Stimulated activated CD8-positive, alpha-beta memory T cell treated with anti-CD3 and anti-CD28 coated beads, Interleukin-2, amount 100 ng/mL, for 48 hours (primary cell): ENCODE data around the gene ARTN.

Source experiments
- DNase-seq, 2 donors: peaks; one replicate each; pipeline ENCODE4 v3.0.0-alpha.2; 2020; ENCODE audit warnings: low read depth in 2 of 2

The ARTN gene

DNA sequence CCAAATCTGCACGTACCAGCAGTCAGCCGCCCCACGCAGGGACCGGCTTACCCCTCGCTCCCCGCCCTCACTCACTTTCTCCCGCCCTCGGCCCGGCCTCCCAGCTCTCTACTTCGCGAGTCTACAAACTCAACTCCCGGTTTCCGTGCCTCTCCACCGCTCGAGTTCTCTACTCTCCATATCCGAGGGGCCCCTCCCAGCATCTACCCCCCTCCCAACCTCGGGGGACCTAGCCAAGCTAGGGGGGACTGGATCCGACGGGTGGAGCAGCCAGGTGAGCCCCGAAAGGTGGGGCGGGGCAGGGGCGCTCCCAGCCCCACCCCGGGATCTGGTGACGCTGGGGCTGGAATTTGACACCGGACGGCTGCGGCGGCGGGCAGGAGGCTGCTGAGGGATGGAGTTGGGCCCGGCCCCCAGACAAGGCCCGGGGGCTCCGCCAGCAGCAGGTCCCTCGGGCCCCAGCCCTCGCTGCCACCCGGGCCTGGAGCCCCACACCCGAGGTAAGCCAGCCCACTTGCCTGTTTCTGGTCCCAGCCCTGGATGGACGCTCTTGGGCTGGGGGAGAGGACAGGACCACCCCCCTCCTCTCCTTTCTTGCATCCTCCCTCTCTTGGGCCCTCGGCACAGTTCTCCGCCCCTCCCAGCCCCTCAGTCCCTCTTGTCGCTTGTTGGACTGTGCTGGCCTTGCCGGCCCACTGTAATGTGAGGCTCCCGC, at the start of gene ARTN:
Gene ARTN (plus strand): TSS at position 416 of the 715 bp plus-strand sequence. CDS start 1,856 bp downstream, outside the sequence.
- DNase-seq: no peak

- no peak for DNase-seq
These were observed 48.3 kb upstream of the ARTN start for GRCh38 chr1:43885279-43885801.

- no peak for DNase-seq
These were observed 45.9 kb upstream of the ARTN start for GRCh38 chr1:43887748-43888147.

GRCh38 chr1:43890815-43891214, 42.8 kb upstream of the ARTN start:
- DNase-seq: no peak

GRCh38 chr1:43893006-43893405, 40.6 kb upstream of the ARTN start:
- DNase-seq: no peak

GRCh38 chr1:43898981-43899380, 34.6 kb upstream of the ARTN start:
- no peak for DNase-seq

DNA sequence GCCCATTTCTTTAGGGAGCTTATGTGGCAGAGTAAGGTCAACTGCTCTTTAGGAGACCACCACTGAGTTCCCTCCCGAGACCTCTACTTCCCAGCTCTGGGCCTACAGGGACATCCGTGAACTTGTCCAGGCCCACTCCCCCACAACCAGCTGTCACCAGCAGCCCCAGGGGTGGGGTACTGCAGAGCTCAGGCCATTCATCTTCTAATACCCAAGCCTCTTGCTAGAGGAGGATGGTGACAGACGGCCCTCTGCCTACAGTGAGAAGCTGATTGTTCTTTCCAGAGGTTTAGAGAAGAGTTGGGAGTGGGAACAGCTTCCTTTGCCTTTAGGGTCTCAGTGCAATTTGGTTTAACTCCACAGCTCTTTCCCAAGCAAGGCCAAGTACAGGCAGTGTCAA, 33.2 kb upstream of the ARTN start:
- DNase-seq: no peak

DNA sequence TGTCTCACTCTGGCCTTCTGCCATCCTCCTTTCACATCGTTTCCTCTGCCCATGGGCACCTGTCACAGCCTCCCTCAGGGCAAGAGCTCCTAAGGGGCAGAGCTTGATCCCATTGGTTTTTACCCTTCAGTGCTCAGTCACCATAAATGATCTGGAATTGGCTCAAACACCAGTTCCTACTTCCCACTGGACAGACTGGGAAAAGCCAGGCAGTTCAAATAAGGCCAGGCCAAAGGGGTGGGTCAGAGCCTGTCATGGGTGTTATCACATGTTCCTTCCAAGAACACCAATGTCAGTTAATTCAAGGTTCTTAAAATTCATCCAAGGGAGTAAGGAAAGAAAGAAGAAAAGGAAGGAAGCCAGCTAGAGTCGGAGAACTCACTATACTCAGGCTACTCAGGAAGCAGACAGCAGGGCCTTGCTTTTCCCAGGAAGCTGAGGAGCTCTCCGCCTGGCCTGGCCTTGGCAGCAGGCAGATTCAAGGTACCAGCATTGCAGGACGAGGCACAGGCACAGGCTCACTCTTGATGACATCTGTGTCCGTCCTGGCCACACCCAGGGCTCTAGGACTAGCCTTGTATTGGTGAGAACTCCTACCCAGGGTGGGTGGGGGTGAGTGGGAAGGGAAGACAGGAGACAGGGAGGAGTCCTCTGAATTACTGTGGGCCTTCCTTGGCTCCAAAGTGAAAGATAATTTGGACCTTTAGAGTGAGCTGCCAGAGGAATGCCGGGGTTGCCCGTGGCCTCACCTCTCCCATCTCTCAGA, 32.2 kb upstream of the ARTN start:
- no peak for DNase-seq

- DNase-seq: no peak
These were observed 31.4 kb upstream of the ARTN start for GRCh38 chr1:43902058-43902831.

- no peak for DNase-seq
These were observed 28.7 kb upstream of the ARTN start for GRCh38 chr1:43904660-43905551.

DNA sequence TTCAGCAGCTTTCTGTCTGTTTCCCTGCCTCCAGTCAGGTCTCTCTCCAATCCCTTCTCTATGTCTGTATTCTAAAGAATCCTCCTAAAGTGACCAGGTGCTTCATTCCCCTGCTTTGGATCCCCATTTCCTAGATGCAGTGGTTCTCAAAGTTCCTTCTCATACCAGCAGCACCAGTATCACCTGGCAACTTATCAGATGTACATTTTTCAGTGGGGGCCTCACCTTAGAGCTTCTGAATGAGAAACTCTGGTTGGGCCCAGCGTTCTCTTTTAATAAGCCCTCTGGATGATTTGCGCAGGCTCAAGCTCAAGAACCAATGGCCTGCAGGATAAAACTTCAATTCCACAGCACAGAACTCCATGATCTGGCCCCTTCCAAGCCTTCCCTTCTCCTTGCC, 25.4 kb upstream of the ARTN start:
- DNase-seq: no peak

- no peak for DNase-seq
These were observed 24.7 kb upstream of the ARTN start for GRCh38 chr1:43908858-43909257.

- DNase-seq: no peak
These were observed 23.3 kb upstream of the ARTN start for GRCh38 chr1:43910343-43910742.

DNA sequence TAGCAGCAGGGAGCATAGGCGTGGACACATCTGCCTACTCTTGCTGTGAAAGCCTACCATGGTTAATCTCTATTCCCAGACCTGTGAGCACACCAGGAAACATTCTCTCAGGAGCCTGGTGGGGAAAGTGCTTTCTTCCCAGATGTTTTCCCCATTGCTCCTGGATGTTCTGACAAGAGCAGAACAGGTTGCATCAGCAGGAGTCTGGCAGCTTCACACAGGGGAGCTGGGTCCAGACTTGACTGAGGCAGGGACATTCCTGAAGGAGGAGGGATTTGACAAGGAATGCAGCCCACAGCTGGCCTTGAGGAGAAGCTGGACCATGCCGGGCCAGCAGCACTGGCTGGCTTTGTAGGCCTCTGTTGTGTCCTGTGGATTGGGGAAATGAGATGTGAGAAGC, 21.0 kb upstream of the ARTN start:
- no peak for DNase-seq

GRCh38 chr1:43913051-43913501, 20.5 kb upstream of the ARTN start:
- no peak for DNase-seq

GRCh38 chr1:43913666-43914360, 19.8 kb upstream of the ARTN start:
- DNase-seq: no peak

- DNase-seq: no peak
These were observed 18.8 kb upstream of the ARTN start for GRCh38 chr1:43914576-43915525.

- no peak for DNase-seq
These were observed 13.7 kb upstream of the ARTN start for GRCh38 chr1:43919906-43920305.

DNA sequence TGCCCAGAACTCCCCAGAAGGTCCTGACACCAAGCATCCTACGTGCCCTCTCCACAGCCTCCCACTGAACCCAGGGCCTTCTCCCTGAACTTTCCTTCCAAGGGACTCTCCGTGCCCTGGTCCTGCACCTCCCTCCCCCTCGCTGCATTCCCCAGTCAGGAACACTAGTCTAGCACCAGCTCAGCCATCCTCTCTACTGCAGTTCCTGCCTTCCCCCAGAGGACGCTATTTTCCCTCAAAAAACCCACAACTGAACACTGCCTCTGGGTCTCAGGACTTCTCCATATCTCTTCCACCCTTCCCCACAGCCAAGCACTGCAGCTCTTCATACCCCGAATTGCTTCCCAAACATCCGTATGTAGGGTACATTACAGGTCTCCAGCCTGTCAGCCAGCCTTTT, 12.6 kb upstream of the ARTN start:
- DNase-seq: no peak
